Keratinocyte (primary cell): ENCODE results near the gene PAX5. TPM values are rescaled to one million over a fixed set of nuclear protein-coding genes. Genes with fewer than 3 reads are reported as not detected.

Experiments
- DNase-seq: peaks from one replicate; pipeline ENCODE4 v3.0.0-alpha.2; 2011; ENCODE audit warnings: low read depth, missing footprints, low spot score
- FAIRE-seq: peaks from 2 replicates; lab custom pipeline; 2011; peaks lifted over from hg19 to GRCh38; lab: Jason Lieb, UNC
- H2AFZ ChIP-seq: 2 replicates; pipeline ENCODE4 v1.6.0; 2012; ENCODE audit warnings: low read length, control low read depth, inconsistent platforms; ENCODE audit not compliant: control insufficient read depth
- H3K27ac ChIP-seq: 2 replicates; pipeline ENCODE4 v1.5.1; 2011; ENCODE audit warnings: low read length; ENCODE audit not compliant: control insufficient read depth, insufficient read depth
- H3K27me3 ChIP-seq: 3 replicates; pipeline ENCODE4 v1.6.0; 2011; ENCODE audit warnings: low read length; ENCODE audit not compliant: control insufficient read depth, insufficient read depth; ENCODE audit errors: extremely low read depth
- H3K36me3 ChIP-seq, 2 experiments: 2 replicates in 1 of 2; 3 replicates in 1 of 2; pipeline ENCODE4 v1.5.1; 2011; ENCODE audit warnings: low read length in 2 of 2, mild to moderate bottlenecking in 1 of 2; ENCODE audit not compliant: control insufficient read depth in 2 of 2, insufficient read depth in 2 of 2; ENCODE audit errors: extremely low read depth in 1 of 2
- H3K4me1 ChIP-seq: 3 replicates; pipeline ENCODE4 v1.5.1; 2011; ENCODE audit warnings: low read length; ENCODE audit not compliant: control insufficient read depth, insufficient read depth; ENCODE audit errors: extremely low read depth
- H3K4me2 ChIP-seq: 3 replicates; pipeline ENCODE4 v1.6.0; 2011; ENCODE audit warnings: low read depth, low read length; ENCODE audit not compliant: control insufficient read depth, insufficient read depth; ENCODE audit errors: extremely low read depth
- H3K4me3 ChIP-seq, 3 experiments: fragments of 200-600 bp in 1 of 3; sonication (generic) in 1 of 3; 2 replicates in 2 of 3; 3 replicates in 1 of 3; pipeline ENCODE4 v1.5.1; 2011 to 2016; ENCODE audit warnings: low read length in 3 of 3, mild to moderate bottlenecking in 3 of 3, control low read depth in 2 of 3, inconsistent platforms in 1 of 3, low read depth in 1 of 3, mixed read lengths in 1 of 3, mixed run types in 1 of 3, moderate library complexity in 1 of 3; ENCODE audit not compliant: control insufficient read depth in 2 of 3, insufficient read depth in 2 of 3; ENCODE audit errors: extremely low read depth in 1 of 3
- H3K79me2 ChIP-seq: 2 replicates; pipeline ENCODE4 v1.6.0; 2012; ENCODE audit warnings: low read length; ENCODE audit not compliant: control insufficient read depth, insufficient read depth
- H3K9ac ChIP-seq: 3 replicates; pipeline ENCODE4 v1.6.0; 2011; ENCODE audit warnings: low read length; ENCODE audit not compliant: control insufficient read depth, insufficient read depth; ENCODE audit errors: extremely low read depth
- H3K9me1 ChIP-seq: 3 replicates; pipeline ENCODE4 v1.6.0; 2011; ENCODE audit warnings: low read length; ENCODE audit not compliant: control insufficient read depth, insufficient read depth; ENCODE audit errors: extremely low read depth
- H3K9me3 ChIP-seq: 2 replicates; pipeline ENCODE4 v1.5.1; 2012; ENCODE audit warnings: low read depth, low read length; ENCODE audit not compliant: control insufficient read depth
- H4K20me1 ChIP-seq: 3 replicates; pipeline ENCODE4 v1.6.0; 2011; ENCODE audit warnings: low read length; ENCODE audit not compliant: control insufficient read depth, insufficient read depth; ENCODE audit errors: extremely low read depth
- EZH2 ChIP-seq: IDR thresholded peaks from one replicate; pipeline ENCODE4 v1.6.1; 2012; ENCODE audit warnings: inconsistent platforms, mild to moderate bottlenecking, low read length, moderate library complexity
- dilution Hi-C: fragments of 300-500 bp; cut with MboI; formaldehyde crosslinking; loops from one replicate; pipeline ENCODE4 v1.7.0; 2020; ENCODE audit warnings: low sequenced_read_pairs; ENCODE audit not compliant: extremely low pct_ligation_motif_present
- polyA plus RNA-seq, 5 experiments: library from polyadenylated mRNA; depleted of rRNA in 3 of 5; stranded (reverse) in 3 of 5; stranded (forward) in 1 of 5; unstranded in 1 of 5; fragments of >200 nt; gene quantifications; 1 replicate in 1 of 5; 2 replicates in 3 of 5; 3 replicates in 1 of 5; pipeline versions ENCODE4 v1.2.1 to v1.2.3, GENCODE V29; 2011 to 2012; ENCODE audit warnings: missing spikeins in 2 of 5, low read depth in 1 of 5, low replicate concordance in 1 of 5
- TF ChIP-seq, protein P1 (sequence below), 3 experiments: IDR thresholded peaks in 1 of 3; conservative IDR thresholded peaks in 1 of 3; optimal IDR thresholded peaks in 1 of 3; 2 replicates in 2 of 3; 3 replicates in 1 of 3; pipeline versions ENCODE3 to v1.5.1; 2011; ENCODE audit warnings: low read length in 3 of 3, mild to moderate bottlenecking in 3 of 3, moderate library complexity in 2 of 3, control low read depth in 1 of 3, inconsistent platforms in 1 of 3; ENCODE audit not compliant: insufficient read depth in 2 of 3; ENCODE audit errors: extremely low read depth in 1 of 3

PAX5 gene
- polyA plus RNA-seq, 1 donor (not counting 4 experiments of a cell fraction or from before 2014, with no cell fraction given) = not detected

DNA sequence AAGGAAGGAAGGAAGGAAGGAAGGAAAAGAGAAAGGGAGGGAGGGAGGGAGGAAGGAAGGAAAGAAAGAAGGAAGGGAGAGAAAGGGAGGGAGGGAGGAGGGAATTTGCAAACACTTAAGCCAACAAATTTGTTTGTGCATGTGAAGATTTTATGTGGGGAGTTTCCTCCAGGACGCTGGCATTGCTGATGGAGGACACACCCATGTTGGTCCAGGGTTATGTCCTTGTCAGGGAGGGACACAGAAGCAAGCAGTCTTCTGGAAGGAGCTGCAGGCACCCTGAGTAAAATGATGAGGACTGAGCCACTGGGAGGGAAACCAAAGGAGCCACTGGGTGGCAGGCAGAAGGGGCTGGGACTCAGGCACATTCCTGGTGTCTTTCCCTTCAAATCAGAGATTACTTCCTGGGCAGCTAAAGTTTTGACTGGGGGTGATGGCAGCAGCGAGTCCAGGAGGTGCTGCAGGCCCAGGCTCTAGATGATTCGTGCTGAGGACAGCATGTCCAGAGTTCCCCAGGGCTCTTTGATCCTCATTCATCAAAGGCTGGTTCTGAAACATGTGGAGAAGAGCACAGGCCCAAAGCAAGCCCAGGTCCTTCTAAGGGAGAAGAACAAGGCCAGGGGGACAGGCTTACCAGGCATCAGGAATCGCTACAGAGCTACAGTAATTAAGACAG lies 109.2 kb downstream of the PAX5 start:
- Histone ChIP-seq H3K27me3 (no peaks in the 10 kb centered on the region), H3K4me2 (no peak overlapping the region), H3K9ac (no peak overlapping the region), H2AFZ (no peak overlapping the region), H3K79me2 (no peaks in the 10 kb centered on the region), H3K27ac (no peak overlapping the region), H3K9me1 (peaks cover 2% of the 10 kb centered on the region), H4K20me1 (no peaks in the 10 kb centered on the region), H3K4me3 (no peak overlapping the region), H3K4me1 (peaks cover 36% of the 10 kb centered on the region), H3K9me3 (no peaks in the 10 kb centered on the region), H3K36me3 (no peaks in the 10 kb centered on the region)
- dilution Hi-C loops = no loop called here
- TF ChIP-seq EZH2 = no peak
- TF ChIP-seq, protein P1, sequence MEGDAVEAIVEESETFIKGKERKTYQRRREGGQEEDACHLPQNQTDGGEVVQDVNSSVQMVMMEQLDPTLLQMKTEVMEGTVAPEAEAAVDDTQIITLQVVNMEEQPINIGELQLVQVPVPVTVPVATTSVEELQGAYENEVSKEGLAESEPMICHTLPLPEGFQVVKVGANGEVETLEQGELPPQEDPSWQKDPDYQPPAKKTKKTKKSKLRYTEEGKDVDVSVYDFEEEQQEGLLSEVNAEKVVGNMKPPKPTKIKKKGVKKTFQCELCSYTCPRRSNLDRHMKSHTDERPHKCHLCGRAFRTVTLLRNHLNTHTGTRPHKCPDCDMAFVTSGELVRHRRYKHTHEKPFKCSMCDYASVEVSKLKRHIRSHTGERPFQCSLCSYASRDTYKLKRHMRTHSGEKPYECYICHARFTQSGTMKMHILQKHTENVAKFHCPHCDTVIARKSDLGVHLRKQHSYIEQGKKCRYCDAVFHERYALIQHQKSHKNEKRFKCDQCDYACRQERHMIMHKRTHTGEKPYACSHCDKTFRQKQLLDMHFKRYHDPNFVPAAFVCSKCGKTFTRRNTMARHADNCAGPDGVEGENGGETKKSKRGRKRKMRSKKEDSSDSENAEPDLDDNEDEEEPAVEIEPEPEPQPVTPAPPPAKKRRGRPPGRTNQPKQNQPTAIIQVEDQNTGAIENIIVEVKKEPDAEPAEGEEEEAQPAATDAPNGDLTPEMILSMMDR (optimal IDR thresholded peaks at IDR 0.05 in 1 of 3, IDR thresholded peaks at IDR 0.05 in 1 of 3, conservative IDR thresholded peaks at IDR 0.05 in 1 of 3; ENCODE audit: extremely low read depth in 1 of 3, insufficient read depth in 2 of 3, low read length in 3 of 3) = no peak
- FAIRE-seq (no peak), DNase-seq (no peak)

DNA sequence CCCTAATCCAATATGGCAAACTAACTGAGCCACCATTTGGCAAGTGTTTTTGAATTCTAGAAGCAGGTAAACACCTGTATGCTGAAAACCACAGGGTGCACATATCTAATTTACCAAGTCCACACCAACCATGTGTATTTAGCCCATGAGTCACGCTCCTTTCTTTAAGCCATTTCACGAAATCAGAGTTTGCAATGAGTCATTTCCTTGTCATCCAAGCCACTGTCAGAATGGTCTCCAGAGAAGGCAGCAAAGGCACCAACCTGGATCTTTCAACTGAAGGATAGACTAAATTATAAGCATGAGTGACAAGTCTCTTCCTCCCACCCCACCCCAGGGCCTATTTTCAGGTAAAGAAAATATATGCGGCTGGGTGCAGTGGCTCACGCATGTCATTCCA lies 110.0 kb downstream of the PAX5 start:
- Histone ChIP-seq H3K27ac (no peak overlapping the region), H3K36me3 (no peaks in the 10 kb centered on the region), H3K4me3 (no peak overlapping the region), H3K9me3 (no peaks in the 10 kb centered on the region), H2AFZ (no peak overlapping the region), H3K27me3 (no peaks in the 10 kb centered on the region), H3K9me1 (peaks cover 2% of the 10 kb centered on the region), H3K4me2 (peak overlapping the region; percentile 49), H3K79me2 (no peaks in the 10 kb centered on the region), H3K9ac (no peak overlapping the region), H3K4me1 (peaks cover 36% of the 10 kb centered on the region), H4K20me1 (no peaks in the 10 kb centered on the region)
- dilution Hi-C loops = no loop called here
- DNase-seq (peak; percentile 77), FAIRE-seq (peak; percentile 99)
- no peak for TF ChIP-seq EZH2
- TF ChIP-seq, protein P1 (optimal IDR thresholded peaks at IDR 0.05 in 1 of 3, IDR thresholded peaks at IDR 0.05 in 1 of 3, conservative IDR thresholded peaks at IDR 0.05 in 1 of 3; ENCODE audit: extremely low read depth in 1 of 3, insufficient read depth in 2 of 3, low read length in 3 of 3) = no peak
